Measurements from ENCODE around the gene TMEM125.

The TMEM125 gene

GRCh38 chr1:43274804-43275180 is 5.0 kb downstream of the TMEM125 start:
- Histone ChIP-seq H3K36me3 (ENCODE audit: control insufficient read depth, insufficient read depth, low read length) (no peaks in the 10 kb centered on the region), H3K4me1 (ENCODE audit: control insufficient read depth, insufficient read depth, low read length, poor library complexity, severe bottlenecking) (peaks cover 15% of the 10 kb centered on the region), H3K27ac (ENCODE audit: low read depth, low read length, severe bottlenecking) (peak overlapping the region; percentile 32), H3K9me3 (ENCODE audit: control insufficient read depth, low read length) (peaks cover 4% of the 10 kb centered on the region), H3K4me3 (ENCODE audit: extremely low read depth, insufficient read depth, low read length, poor library complexity, severe bottlenecking) (no peak overlapping the region)
- 81 to 84% methylated on average over 7 to 8 of the region's 8 CpGs for WGBS, 2 experiments (ENCODE audit: insufficient coverage in 2 of 2)

GRCh38 chr1:43275826-43276620 is 6.2 kb downstream of the TMEM125 start:
- no peaks in the 10 kb centered on the region for H3K36me3 ChIP-seq (ENCODE audit: control insufficient read depth, insufficient read depth, low read length)
- H3K4me1 ChIP-seq (ENCODE audit: control insufficient read depth, insufficient read depth, low read length, poor library complexity, severe bottlenecking), result peaks cover 8% of the 10 kb centered on the region
- H3K4me3 ChIP-seq (ENCODE audit: extremely low read depth, insufficient read depth, low read length, poor library complexity, severe bottlenecking), result no peak overlapping the region
- 80 to 83% methylated on average over 10 to 11 of the region's 12 CpGs for whole genome bisulfite sequencing, 2 experiments (ENCODE audit: insufficient coverage in 2 of 2)
- H3K9me3 ChIP-seq (ENCODE audit: control insufficient read depth, low read length), result peaks cover 4% of the 10 kb centered on the region
- H3K27ac ChIP-seq (ENCODE audit: low read depth, low read length, severe bottlenecking), result no peak overlapping the region

GRCh38 chr1:43276673-43277072 is 6.9 kb downstream of the TMEM125 start:
- peaks cover 2% of the 10 kb centered on the region for H3K4me1 ChIP-seq (ENCODE audit: control insufficient read depth, insufficient read depth, low read length, poor library complexity, severe bottlenecking)
- peaks cover 4% of the 10 kb centered on the region for H3K9me3 ChIP-seq (ENCODE audit: control insufficient read depth, low read length)
- no peak overlapping the region for H3K4me3 ChIP-seq (ENCODE audit: extremely low read depth, insufficient read depth, low read length, poor library complexity, severe bottlenecking)
- H3K27ac ChIP-seq (ENCODE audit: low read depth, low read length, severe bottlenecking), result no peak overlapping the region
- H3K36me3 ChIP-seq (ENCODE audit: control insufficient read depth, insufficient read depth, low read length), result no peaks in the 10 kb centered on the region
- 88 to 100% methylated on average over 3 to 5 of the region's 7 CpGs for WGBS, 2 experiments (ENCODE audit: insufficient coverage in 2 of 2)

- WGBS, 2 experiments (ENCODE audit: insufficient coverage in 2 of 2), result 91 to 92% methylated on average over 4 to 6 of the region's 7 CpGs
Observed at GRCh38 chr1:43277116-43277876, 7.5 kb downstream of the TMEM125 start.

GRCh38 chr1:43279161-43279560 is 9.4 kb downstream of the TMEM125 start:
- H3K36me3 ChIP-seq (ENCODE audit: control insufficient read depth, insufficient read depth, low read length), result no peaks in the 10 kb centered on the region
- no peaks in the 10 kb centered on the region for H3K9me3 ChIP-seq (ENCODE audit: control insufficient read depth, low read length)
- H3K4me1 ChIP-seq (ENCODE audit: control insufficient read depth, insufficient read depth, low read length, poor library complexity, severe bottlenecking), result no peaks in the 10 kb centered on the region
- H3K4me3 ChIP-seq (ENCODE audit: extremely low read depth, insufficient read depth, low read length, poor library complexity, severe bottlenecking), result no peak overlapping the region
- H3K27ac ChIP-seq (ENCODE audit: low read depth, low read length, severe bottlenecking), result no peak overlapping the region
- WGBS, 2 experiments (ENCODE audit: insufficient coverage in 2 of 2), result 91 to 98% methylated on average over 4 to 5 of the region's 5 CpGs

More at GRCh38 chr1:43277116-43277876, 7.5 kb downstream of the TMEM125 start:
- H3K36me3 ChIP-seq (ENCODE audit: control insufficient read depth, insufficient read depth, low read length), result no peaks in the 10 kb centered on the region
- peaks cover 4% of the 10 kb centered on the region for H3K9me3 ChIP-seq (ENCODE audit: control insufficient read depth, low read length)
- no peak overlapping the region for H3K4me3 ChIP-seq (ENCODE audit: extremely low read depth, insufficient read depth, low read length, poor library complexity, severe bottlenecking)
- no peaks in the 10 kb centered on the region for H3K4me1 ChIP-seq (ENCODE audit: control insufficient read depth, insufficient read depth, low read length, poor library complexity, severe bottlenecking)
- no peak overlapping the region for H3K27ac ChIP-seq (ENCODE audit: low read depth, low read length, severe bottlenecking)

- no peak overlapping the region for H3K27ac ChIP-seq (ENCODE audit: low read depth, low read length, severe bottlenecking)
- no peaks in the 10 kb centered on the region for H3K4me1 ChIP-seq (ENCODE audit: control insufficient read depth, insufficient read depth, low read length, poor library complexity, severe bottlenecking)
- WGBS, 2 experiments (ENCODE audit: insufficient coverage in 2 of 2), result 86 to 95% methylated on average over 6 of the region's 6 CpGs
- H3K4me3 ChIP-seq (ENCODE audit: extremely low read depth, insufficient read depth, low read length, poor library complexity, severe bottlenecking), result no peak overlapping the region
- no peaks in the 10 kb centered on the region for H3K9me3 ChIP-seq (ENCODE audit: control insufficient read depth, low read length)
- no peaks in the 10 kb centered on the region for H3K36me3 ChIP-seq (ENCODE audit: control insufficient read depth, insufficient read depth, low read length)
Observed at GRCh38 chr1:43279666-43280065, 9.9 kb downstream of the TMEM125 start.

- Histone ChIP-seq H3K27ac (ENCODE audit: low read depth, low read length, severe bottlenecking) (no peak overlapping the region), H3K9me3 (ENCODE audit: control insufficient read depth, low read length) (no peaks in the 10 kb centered on the region), H3K4me1 (ENCODE audit: control insufficient read depth, insufficient read depth, low read length, poor library complexity, severe bottlenecking) (no peaks in the 10 kb centered on the region), H3K4me3 (ENCODE audit: extremely low read depth, insufficient read depth, low read length, poor library complexity, severe bottlenecking) (no peak overlapping the region), H3K36me3 (ENCODE audit: control insufficient read depth, insufficient read depth, low read length) (no peaks in the 10 kb centered on the region)
- 57 to 65% methylated on average over 2 of the region's 2 CpGs for WGBS, 2 experiments (ENCODE audit: insufficient coverage in 2 of 2)
Observed at GRCh38 chr1:43280692-43281091, 10.9 kb downstream of the TMEM125 start.

- H3K4me3 ChIP-seq (ENCODE audit: extremely low read depth, insufficient read depth, low read length, poor library complexity, severe bottlenecking), result no peak overlapping the region
- no peak overlapping the region for H3K27ac ChIP-seq (ENCODE audit: low read depth, low read length, severe bottlenecking)
- H3K4me1 ChIP-seq (ENCODE audit: control insufficient read depth, insufficient read depth, low read length, poor library complexity, severe bottlenecking), result no peaks in the 10 kb centered on the region
- no peaks in the 10 kb centered on the region for H3K36me3 ChIP-seq (ENCODE audit: control insufficient read depth, insufficient read depth, low read length)
- WGBS, 2 experiments (ENCODE audit: insufficient coverage in 2 of 2), result 84 to 89% methylated on average over 9 to 14 of the region's 15 CpGs
- H3K9me3 ChIP-seq (ENCODE audit: control insufficient read depth, low read length), result no peaks in the 10 kb centered on the region
Observed at GRCh38 chr1:43282220-43283195, 12.7 kb downstream of the TMEM125 start.

- Histone ChIP-seq H3K4me1 (ENCODE audit: control insufficient read depth, insufficient read depth, low read length, poor library complexity, severe bottlenecking) (no peaks in the 10 kb centered on the region), H3K36me3 (ENCODE audit: control insufficient read depth, insufficient read depth, low read length) (no peaks in the 10 kb centered on the region), H3K4me3 (ENCODE audit: extremely low read depth, insufficient read depth, low read length, poor library complexity, severe bottlenecking) (no peak overlapping the region), H3K27ac (ENCODE audit: low read depth, low read length, severe bottlenecking) (no peak overlapping the region), H3K9me3 (ENCODE audit: control insufficient read depth, low read length) (no peaks in the 10 kb centered on the region)
- 83 to 85% methylated on average over 2 of the region's 3 CpGs for whole genome bisulfite sequencing, 2 experiments (ENCODE audit: insufficient coverage in 2 of 2)
Observed at GRCh38 chr1:43284065-43284464, 14.3 kb downstream of the TMEM125 start.

GRCh38 chr1:43284546-43285110 is 14.8 kb downstream of the TMEM125 start:
- Histone ChIP-seq H3K9me3 (ENCODE audit: control insufficient read depth, low read length) (no peaks in the 10 kb centered on the region), H3K27ac (ENCODE audit: low read depth, low read length, severe bottlenecking) (no peak overlapping the region), H3K4me3 (ENCODE audit: extremely low read depth, insufficient read depth, low read length, poor library complexity, severe bottlenecking) (no peak overlapping the region), H3K36me3 (ENCODE audit: control insufficient read depth, insufficient read depth, low read length) (no peaks in the 10 kb centered on the region), H3K4me1 (ENCODE audit: control insufficient read depth, insufficient read depth, low read length, poor library complexity, severe bottlenecking) (no peaks in the 10 kb centered on the region)
- 92 to 95% methylated on average over 8 to 12 of the region's 12 CpGs for WGBS, 2 experiments (ENCODE audit: insufficient coverage in 2 of 2)
